H1 (cell line): Measurements from ENCODE around the gene FBXL17. TPM values are rescaled to one million over a fixed set of nuclear protein-coding genes. Genes with fewer than 3 reads are reported as not detected.

Experiments used
- CTCF ChIA-PET: fragments of 300-600 bp; sonication (Branson Sonifier 250); formaldehyde crosslinking; loops from one replicate; lab custom pipeline; 2021; ENCODE audit not compliant: partially characterized antibody; lab: Charles Lee
- POLR2A ChIA-PET: fragments of 300-600 bp; sonication (Branson Sonifier 250); formaldehyde crosslinking; loops from one replicate; lab custom pipeline; 2021; ENCODE audit warnings: inconsistent platforms; ENCODE audit not compliant: partially characterized antibody; lab: Charles Lee
- DNase-seq, 2 experiments: peaks; one replicate each; pipeline versions ENCODE4 v3.0.0 to v3.0.0-alpha.2; 2010 to 2022; ENCODE audit warnings: low spot score in 2 of 2, low read depth in 1 of 2, mixed read lengths in 1 of 2
- FAIRE-seq: peaks from 2 replicates; lab custom pipeline; 2011; peaks lifted over from hg19 to GRCh38; lab: Jason Lieb, UNC
- H2AFZ ChIP-seq: 2 replicates; pipeline ENCODE4 v1.8.1; 2012; ENCODE audit warnings: low read length, inconsistent platforms
- H2AK5ac ChIP-seq: 2 replicates; pipeline ENCODE4 v1.6.1; 2013; ENCODE audit warnings: low read depth, low read length
- H2BK120ac ChIP-seq: replicated peaks from 2 replicates; pipeline ENCODE3; 2013; ENCODE audit warnings: low read depth, low read length, inconsistent platforms
- H2BK12ac ChIP-seq: 2 replicates; pipeline ENCODE4 v1.6.1; 2013; ENCODE audit warnings: low read depth, low read length
- H2BK15ac ChIP-seq: 2 replicates; pipeline ENCODE4 v1.6.1; 2013; ENCODE audit warnings: low read length
- H2BK20ac ChIP-seq: 2 replicates; pipeline ENCODE4 v1.6.1; 2013; ENCODE audit warnings: low read length
- H2BK5ac ChIP-seq: 2 replicates; pipeline ENCODE4 v1.6.1; 2013; ENCODE audit warnings: low read depth, low read length
- H3K14ac ChIP-seq: 2 replicates; pipeline ENCODE4 v1.6.1; 2013; ENCODE audit warnings: inconsistent platforms; ENCODE audit not compliant: insufficient read length
- H3K18ac ChIP-seq: 2 replicates; pipeline ENCODE4 v1.6.1; 2013; ENCODE audit warnings: low read length; ENCODE audit errors: extremely low read depth
- H3K23ac ChIP-seq: 2 replicates; pipeline ENCODE4 v1.6.1; 2013; ENCODE audit warnings: inconsistent platforms; ENCODE audit not compliant: insufficient read length
- H3K23me2 ChIP-seq: 2 replicates; pipeline ENCODE4 v1.6.1; 2013; ENCODE audit warnings: low read depth, low read length
- H3K27ac ChIP-seq: 2 replicates; pipeline ENCODE4 v1.6.1; 2011; ENCODE audit warnings: low read depth, low read length, inconsistent platforms
- H3K27me3 ChIP-seq, 4 experiments: replicated peaks in 1 of 4; 1 replicate in 1 of 4; 2 replicates in 3 of 4; pipeline versions ENCODE4 v1.6.1 to v1.8.1; 2011 to 2013; ENCODE audit warnings: low read length in 3 of 4, mild to moderate bottlenecking in 3 of 4, inconsistent platforms in 2 of 4, mixed read lengths in 2 of 4, moderate library complexity in 1 of 4; ENCODE audit not compliant: control insufficient read depth in 3 of 4, insufficient read depth in 3 of 4; ENCODE audit errors: extremely low read depth in 1 of 4
- H3K36me3 ChIP-seq, 4 experiments: 2 replicates each; pipeline versions ENCODE4 v1.6.1 to v1.8.1; 2011 to 2013; ENCODE audit warnings: mild to moderate bottlenecking in 4 of 4, low read length in 3 of 4, moderate library complexity in 2 of 4, control low read depth in 1 of 4, inconsistent platforms in 1 of 4; ENCODE audit not compliant: insufficient read depth in 4 of 4, control insufficient read depth in 2 of 4
- H3K4ac ChIP-seq: replicated peaks from 2 replicates; pipeline ENCODE3; 2013; ENCODE audit warnings: low read length, low read depth, mixed read lengths, inconsistent platforms; ENCODE audit not compliant: insufficient read length
- H3K4me1 ChIP-seq, 4 experiments: replicated peaks in 1 of 4; 1 replicate in 1 of 4; 2 replicates in 3 of 4; pipeline versions ENCODE4 v1.6.1 to v1.8.1; 2011 to 2013; ENCODE audit warnings: low read length in 3 of 4, inconsistent platforms in 2 of 4, mixed read lengths in 1 of 4; ENCODE audit not compliant: insufficient read depth in 4 of 4, control insufficient read depth in 3 of 4
- H3K4me2 ChIP-seq, 2 experiments: 2 replicates each; pipeline versions ENCODE4 v1.6.1 to v1.8.1; 2011 to 2013; ENCODE audit warnings: low read depth in 2 of 2, low read length in 2 of 2, control low read depth in 1 of 2, inconsistent platforms in 1 of 2, mild to moderate bottlenecking in 1 of 2; ENCODE audit not compliant: insufficient read depth in 1 of 2
- H3K4me3 ChIP-seq, 4 experiments: fragments of 200-600, 300-600 bp in 1 of 4; sonication (generic), shearing (Covaris generic), sonication (Bioruptor Twin) in 1 of 4; 2 replicates each; pipeline versions ENCODE4 v1.5.1 to v1.8.1; 2011 to 2016; ENCODE audit warnings: low read length in 4 of 4, low read depth in 3 of 4, control low read depth in 2 of 4, inconsistent platforms in 2 of 4, mild to moderate bottlenecking in 2 of 4, mixed read lengths in 1 of 4, moderate library complexity in 1 of 4; ENCODE audit not compliant: insufficient read depth in 2 of 4; ENCODE audit errors: extremely low read depth in 1 of 4
- H3K56ac ChIP-seq: replicated peaks from 2 replicates; pipeline ENCODE3; 2013; ENCODE audit warnings: low read depth, mild to moderate bottlenecking, mixed read lengths, low read length, inconsistent platforms; ENCODE audit not compliant: insufficient read length
- H3K79me1 ChIP-seq: 2 replicates; pipeline ENCODE4 v1.6.1; 2013; ENCODE audit warnings: low read depth, low read length, control low read depth
- H3K79me2 ChIP-seq, 2 experiments: 2 replicates each; pipeline versions ENCODE4 v1.6.1 to v1.8.1; 2012 to 2013; ENCODE audit warnings: low read length in 2 of 2, mild to moderate bottlenecking in 2 of 2, inconsistent platforms in 1 of 2; ENCODE audit not compliant: insufficient read depth in 2 of 2, control insufficient read depth in 1 of 2
- H3K9ac ChIP-seq, 4 experiments: replicated peaks in 1 of 4; 1 replicate in 1 of 4; 2 replicates in 3 of 4; pipeline versions ENCODE4 v1.6.1 to v1.8.1; 2011 to 2013; ENCODE audit warnings: low read depth in 3 of 4, low read length in 3 of 4, control low read depth in 2 of 4, mild to moderate bottlenecking in 2 of 4, moderate library complexity in 2 of 4, inconsistent platforms in 1 of 4; ENCODE audit errors: extremely low read depth in 1 of 4
- H3K9me3 ChIP-seq, 2 experiments: 2 replicates each; pipeline versions ENCODE4 v1.6.1 to v1.8.1; 2012 to 2013; ENCODE audit warnings: mild to moderate bottlenecking in 2 of 2, moderate library complexity in 2 of 2, control low read depth in 1 of 2, inconsistent platforms in 1 of 2, low read depth in 1 of 2, low read length in 1 of 2, mixed read lengths in 1 of 2; ENCODE audit not compliant: insufficient read depth in 2 of 2
- H4K20me1 ChIP-seq, 2 experiments: replicated peaks in 1 of 2; 2 replicates each; pipeline versions ENCODE3 to v1.8.1; 2011 to 2013; ENCODE audit warnings: inconsistent platforms in 2 of 2, low read length in 2 of 2, mild to moderate bottlenecking in 1 of 2; ENCODE audit not compliant: insufficient read depth in 2 of 2, control insufficient read depth in 1 of 2
- H4K5ac ChIP-seq: 2 replicates; pipeline ENCODE4 v1.6.1; 2013; ENCODE audit warnings: low read length, low read depth, mixed read lengths, inconsistent platforms; ENCODE audit not compliant: insufficient read length
- H4K8ac ChIP-seq: 2 replicates; pipeline ENCODE4 v1.8.0; 2013; ENCODE audit warnings: mild to moderate bottlenecking, moderate library complexity, low read length, inconsistent platforms; ENCODE audit not compliant: insufficient read depth; ENCODE audit errors: extremely low read depth
- H4K91ac ChIP-seq: replicated peaks from 2 replicates; pipeline ENCODE3; 2013; ENCODE audit warnings: low read length, mixed read lengths, inconsistent platforms; ENCODE audit not compliant: insufficient read length
- BRCA1 ChIP-seq: IDR thresholded peaks from 2 replicates; pipeline ENCODE4 v1.6.1; 2012; ENCODE audit warnings: low read depth, low read length, improper control_type of control experiment
- CBX5 ChIP-seq: fragments of 300-800, 300-1000 bp; sonication (generic); IDR thresholded peaks from 2 replicates; pipeline ENCODE4 v1.7.1; 2016; ENCODE audit warnings: antibody characterized with exemption, low read length, low read depth
- CHD2 ChIP-seq: IDR thresholded peaks from 2 replicates; pipeline ENCODE4 v1.6.1; 2012; ENCODE audit warnings: low read length, improper control_type of control experiment
- FOSL1 ChIP-seq: IDR thresholded peaks from 2 replicates; pipeline ENCODE4 v1.6.1; 2011; ENCODE audit warnings: mild to moderate bottlenecking, low read depth, low read length, moderate library complexity; ENCODE audit not compliant: insufficient read depth
- GABPA ChIP-seq: IDR thresholded peaks from 2 replicates; pipeline ENCODE4 v1.6.1; 2011; ENCODE audit warnings: mild to moderate bottlenecking, low read length, moderate library complexity, borderline replicate concordance; ENCODE audit not compliant: insufficient read depth
- JUN ChIP-seq: IDR thresholded peaks from 2 replicates; pipeline ENCODE4 v1.6.1; 2011; ENCODE audit warnings: low read depth, mild to moderate bottlenecking, improper control_type of control experiment, low read length
- NANOG ChIP-seq: IDR thresholded peaks from 2 replicates; pipeline ENCODE4 v1.6.1; 2011; ENCODE audit warnings: low read length, low read depth, mild to moderate bottlenecking, inconsistent platforms; ENCODE audit not compliant: insufficient read depth, poor library complexity, severe bottlenecking
- POU5F1 ChIP-seq: IDR thresholded peaks from 2 replicates; pipeline ENCODE4 v1.6.1; 2011; ENCODE audit warnings: low read depth, mild to moderate bottlenecking, low read length, moderate library complexity
- RFX5 ChIP-seq: IDR thresholded peaks from 2 replicates; pipeline ENCODE4 v1.6.1; 2011; ENCODE audit warnings: low read depth, low read length, improper control_type of control experiment, borderline replicate concordance
- SIN3A ChIP-seq, 2 experiments: IDR thresholded peaks in 1 of 2; conservative IDR thresholded peaks in 1 of 2; 2 replicates each; pipeline ENCODE4 v1.6.1; 2011 to 2012; ENCODE audit warnings: low read length in 2 of 2, improper control_type of control experiment in 1 of 2, low read depth in 1 of 2, mild to moderate bottlenecking in 1 of 2
- SUZ12 ChIP-seq: fragments of 200-600 bp; sonication (generic); IDR thresholded peaks from 2 replicates; pipeline ENCODE4 v1.6.1; 2012; ENCODE audit warnings: mild to moderate bottlenecking, inconsistent platforms, low read length, moderate library complexity, mixed read lengths
- TAF1 ChIP-seq: IDR thresholded peaks from 2 replicates; pipeline ENCODE4 v1.6.1; 2011; ENCODE audit warnings: mild to moderate bottlenecking, low read depth, low read length
- TCF12 ChIP-seq: IDR thresholded peaks from 2 replicates; pipeline ENCODE4 v1.6.1; 2011; ENCODE audit warnings: low read depth, mild to moderate bottlenecking, low read length
- WGBS, 2 experiments: shearing (Covaris generic) in 1 of 2; methylation state at CpG; one replicate each; pipeline versions ENCODE4 v1.1.6 to v1.1.7; 2013 to 2015; ENCODE audit warnings: low lambda C conversion rate in 2 of 2, mixed read lengths in 2 of 2, inconsistent platforms in 1 of 2, low coverage in 1 of 2, missing lambda C conversion rate in 1 of 2; ENCODE audit not compliant: insufficient replicate concordance in 2 of 2, insufficient coverage in 1 of 2, insufficient read length in 1 of 2; ENCODE audit errors: extremely low coverage in 1 of 2, missing lambda C conversion rate in 1 of 2; 5-methylcytosine and 5-hydroxymethylcytosine counted together
- polyA plus RNA-seq, 7 experiments: library from polyadenylated mRNA; depleted of rRNA in 3 of 7; stranded (reverse) in 5 of 7; unstranded in 2 of 7; fragments of >200 nt in 5 of 7; fragments of 200-250 nt in 2 of 7; gene quantifications; 1 replicate in 5 of 7; 2 replicates in 1 of 7; 4 replicates in 1 of 7; pipeline versions ENCODE4 v1.2.1 to v1.2.3, GENCODE V29; 2011 to 2013; ENCODE audit warnings: missing spikeins in 2 of 7, mixed read lengths in 2 of 7
- total RNA-seq: library from RNA; stranded (reverse); fragmentation: NEBNext Ultra II Directional; extraction: Animal tissue kit (Norgen Biotek cat#: 25700); gene quantifications from 2 replicates; pipeline ENCODE4 v1.2.1, GENCODE V29; 2021
- TF ChIP-seq, protein P1 (sequence below): IDR thresholded peaks from 2 replicates; pipeline ENCODE4 v1.6.1; 2011; ENCODE audit warnings: low read length, improper control_type of control experiment

FBXL17 gene
- total and polyA plus RNA-seq, 2 of the 8 experiments (the other 6 are each of a cell fraction or from before 2014, with no cell fraction given), result 0.35 to 4.3 TPM

DNA sequence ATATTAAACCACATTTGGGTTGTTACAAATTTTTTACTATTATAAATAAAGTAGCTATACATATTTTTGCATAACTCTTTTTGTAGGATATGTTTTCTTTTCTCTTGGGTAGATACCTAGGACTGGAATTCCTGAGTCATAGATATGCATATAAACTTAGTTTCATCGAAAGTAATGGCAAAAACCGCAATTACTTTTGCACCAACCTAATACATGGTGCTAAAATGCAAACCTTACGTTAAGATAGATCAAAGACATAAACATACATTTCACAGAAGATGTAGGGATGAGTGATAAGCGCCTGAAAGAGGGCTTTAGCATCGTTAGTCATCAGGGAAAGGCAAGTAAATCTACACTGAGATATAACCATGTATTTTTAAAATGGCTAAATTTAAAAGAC is 532.8 kb downstream of the FBXL17 start:
- H2BK15ac ChIP-seq, result no peak overlapping the region
- H3K23me2 ChIP-seq, result no peaks in the 10 kb centered on the region
- POLR2A ChIA-PET, result no interaction called here
- H3K4me1 ChIP-seq, result no peaks in the 10 kb centered on the region
- H2AFZ ChIP-seq, result no peak overlapping the region
- H3K4me2 ChIP-seq, result no peak overlapping the region
- H3K14ac ChIP-seq, result no peak overlapping the region
- no peak overlapping the region for H2BK120ac ChIP-seq
- H4K20me1 ChIP-seq, result no peaks in the 10 kb centered on the region
- H3K4me3 ChIP-seq, result no peak overlapping the region
- H3K23ac ChIP-seq, result no peak overlapping the region
- H3K27ac ChIP-seq, result no peak overlapping the region
- no peak overlapping the region for H4K8ac ChIP-seq
- no peaks in the 10 kb centered on the region for H3K79me1 ChIP-seq
- no peak overlapping the region for H3K9ac ChIP-seq
- no peak overlapping the region for H2BK20ac ChIP-seq
- H3K27me3 ChIP-seq, result no peaks in the 10 kb centered on the region
- CTCF ChIA-PET, result interaction anchor here (1.5 kb wide), 1 partner anchor 12 kb away, joined by 4 read pairs; no protein-coding TSS in a partner anchor
- no peak overlapping the region for H3K56ac ChIP-seq
- no peak overlapping the region for H2BK5ac ChIP-seq
- no peak overlapping the region for H3K18ac ChIP-seq
- H2AK5ac ChIP-seq, result no peak overlapping the region
- no peak overlapping the region for H3K4ac ChIP-seq
- no peak overlapping the region for H4K5ac ChIP-seq
- DNase-seq, result no peak
- WGBS, 2 experiments, result 86% methylated on average over 5 of the region's 5 CpGs; no CpG with 5 or more reads in 1 of the 2 experiments
- H3K9me3 ChIP-seq, result no peaks in the 10 kb centered on the region
- no peak for FAIRE-seq
- no peaks in the 10 kb centered on the region for H3K79me2 ChIP-seq
- H2BK12ac ChIP-seq, result no peak overlapping the region
- no peak overlapping the region for H4K91ac ChIP-seq
- H3K36me3 ChIP-seq, result no peaks in the 10 kb centered on the region
- TF ChIP-seq TCF12 (no peak), POU5F1 (no peak), SUZ12 (no peak), FOSL1 (no peak), TAF1 (no peak), CBX5 (no peak), JUN (no peak), NANOG (no peak), RFX5 (no peak), GABPA (no peak), BRCA1 (no peak), SIN3A (conservative IDR thresholded peaks at IDR 0.05 in 1 of 2, IDR thresholded peaks at IDR 0.05 in 1 of 2; ENCODE audit: low read depth in 1 of 2, low read length in 2 of 2) (no peak), CHD2 (no peak)
- TF ChIP-seq, protein P1, sequence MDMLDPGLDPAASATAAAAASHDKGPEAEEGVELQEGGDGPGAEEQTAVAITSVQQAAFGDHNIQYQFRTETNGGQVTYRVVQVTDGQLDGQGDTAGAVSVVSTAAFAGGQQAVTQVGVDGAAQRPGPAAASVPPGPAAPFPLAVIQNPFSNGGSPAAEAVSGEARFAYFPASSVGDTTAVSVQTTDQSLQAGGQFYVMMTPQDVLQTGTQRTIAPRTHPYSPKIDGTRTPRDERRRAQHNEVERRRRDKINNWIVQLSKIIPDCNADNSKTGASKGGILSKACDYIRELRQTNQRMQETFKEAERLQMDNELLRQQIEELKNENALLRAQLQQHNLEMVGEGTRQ, result no peak
